C4-2B (cell line): ENCODE data around the gene RAB31.

Experiments
- ZFX ChIP-seq: fragments of 450-650 bp; IDR thresholded peaks from 2 replicates; pipeline ENCODE4 v1.6.1; 2017
- TF ChIP-seq, protein P1 (sequence below): fragments of 450-650 bp; conservative IDR thresholded peaks from 2 replicates; pipeline ENCODE4 v1.5.1; 2017; ENCODE audit warnings: mild to moderate bottlenecking

- TF ChIP-seq, protein P1, sequence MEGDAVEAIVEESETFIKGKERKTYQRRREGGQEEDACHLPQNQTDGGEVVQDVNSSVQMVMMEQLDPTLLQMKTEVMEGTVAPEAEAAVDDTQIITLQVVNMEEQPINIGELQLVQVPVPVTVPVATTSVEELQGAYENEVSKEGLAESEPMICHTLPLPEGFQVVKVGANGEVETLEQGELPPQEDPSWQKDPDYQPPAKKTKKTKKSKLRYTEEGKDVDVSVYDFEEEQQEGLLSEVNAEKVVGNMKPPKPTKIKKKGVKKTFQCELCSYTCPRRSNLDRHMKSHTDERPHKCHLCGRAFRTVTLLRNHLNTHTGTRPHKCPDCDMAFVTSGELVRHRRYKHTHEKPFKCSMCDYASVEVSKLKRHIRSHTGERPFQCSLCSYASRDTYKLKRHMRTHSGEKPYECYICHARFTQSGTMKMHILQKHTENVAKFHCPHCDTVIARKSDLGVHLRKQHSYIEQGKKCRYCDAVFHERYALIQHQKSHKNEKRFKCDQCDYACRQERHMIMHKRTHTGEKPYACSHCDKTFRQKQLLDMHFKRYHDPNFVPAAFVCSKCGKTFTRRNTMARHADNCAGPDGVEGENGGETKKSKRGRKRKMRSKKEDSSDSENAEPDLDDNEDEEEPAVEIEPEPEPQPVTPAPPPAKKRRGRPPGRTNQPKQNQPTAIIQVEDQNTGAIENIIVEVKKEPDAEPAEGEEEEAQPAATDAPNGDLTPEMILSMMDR: no peak
- TF ChIP-seq ZFX: no peak
These were observed 11.4 kb upstream of the RAB31 start for GRCh38 chr18:9696701-9697100.
